HG03378 (cell line): ENCODE results near the gene PTPN2.
A peak's percentile ranks its signal among the peaks of the same experiment; 100 is the strongest.

Experiments used
- ATAC-seq: cut with Tn5 transposase; IDR thresholded peaks from one replicate; pipeline ENCODE4 v1.9.1; 2021; ENCODE audit warnings: mild to moderate bottlenecking, moderate library complexity; ENCODE audit not compliant: unreplicated experiment

The PTPN2 gene

GRCh38 chr18:12828116-12829051, 55.7 kb downstream of the PTPN2 start:
- ATAC-seq: no peak

DNA sequence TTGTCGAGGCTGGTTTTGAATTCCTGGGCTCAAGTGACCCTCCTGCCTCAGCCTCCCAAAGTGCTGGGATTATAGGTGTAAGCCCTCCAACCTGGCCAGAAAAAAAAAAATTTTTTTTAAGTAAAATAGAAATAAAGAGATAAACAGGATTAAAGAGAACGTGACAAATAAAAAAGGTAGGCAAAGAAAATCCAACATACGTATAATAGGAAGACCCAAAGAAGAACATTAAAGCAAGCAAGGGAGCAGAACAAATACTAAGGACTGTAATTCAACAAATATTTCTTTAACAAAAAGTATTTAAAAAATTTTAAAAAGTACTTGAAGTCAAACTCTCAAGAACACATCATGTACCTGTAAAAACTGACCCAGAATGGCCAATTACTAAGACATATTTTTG, 56.4 kb downstream of the PTPN2 start:
- ATAC-seq: no peak

GRCh38 chr18:12825230-12825629, 58.8 kb downstream of the PTPN2 start:
- no peak for ATAC-seq

GRCh38 chr18:12823892-12824291, 60.1 kb downstream of the PTPN2 start:
- ATAC-seq: no peak

DNA sequence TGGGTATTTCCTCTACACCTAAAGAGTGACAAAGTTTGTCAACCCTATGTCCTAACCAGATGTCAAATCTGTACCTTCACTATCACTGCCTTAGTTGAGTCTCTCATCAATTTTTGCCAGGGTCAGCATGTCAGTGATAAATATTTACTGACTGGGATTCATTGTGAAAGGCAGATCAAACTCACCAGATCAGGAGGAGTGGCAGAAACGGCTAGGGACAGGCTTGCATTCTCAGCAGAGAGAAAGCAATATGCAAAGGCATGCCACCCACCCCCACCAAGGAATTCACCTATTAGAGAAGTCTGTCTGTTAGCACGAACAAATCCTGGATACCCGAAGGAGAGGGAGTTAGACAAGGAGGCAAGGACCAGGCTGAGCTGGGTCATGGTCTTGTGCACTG, 62.6 kb downstream of the PTPN2 start:
- no peak for ATAC-seq

DNA sequence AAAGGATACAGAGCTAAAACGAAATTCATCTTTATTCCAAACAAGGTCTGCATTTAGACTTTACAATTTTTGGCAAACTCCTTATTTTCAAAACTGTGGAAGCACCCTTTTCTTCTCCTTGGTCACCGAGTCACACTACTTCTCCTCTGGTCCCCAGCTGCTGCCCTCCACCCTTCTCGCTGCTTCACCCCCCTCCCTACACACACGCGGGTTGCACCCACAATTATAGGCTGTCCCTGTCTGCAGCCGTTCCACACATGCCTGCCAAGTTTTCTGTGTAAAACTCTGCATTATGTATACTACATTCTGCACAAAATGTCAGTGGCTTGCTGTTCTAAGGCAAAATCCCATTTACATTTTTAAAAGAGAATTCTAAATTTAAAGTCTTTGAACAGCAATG, 63.5 kb downstream of the PTPN2 start:
- no peak for ATAC-seq

DNA sequence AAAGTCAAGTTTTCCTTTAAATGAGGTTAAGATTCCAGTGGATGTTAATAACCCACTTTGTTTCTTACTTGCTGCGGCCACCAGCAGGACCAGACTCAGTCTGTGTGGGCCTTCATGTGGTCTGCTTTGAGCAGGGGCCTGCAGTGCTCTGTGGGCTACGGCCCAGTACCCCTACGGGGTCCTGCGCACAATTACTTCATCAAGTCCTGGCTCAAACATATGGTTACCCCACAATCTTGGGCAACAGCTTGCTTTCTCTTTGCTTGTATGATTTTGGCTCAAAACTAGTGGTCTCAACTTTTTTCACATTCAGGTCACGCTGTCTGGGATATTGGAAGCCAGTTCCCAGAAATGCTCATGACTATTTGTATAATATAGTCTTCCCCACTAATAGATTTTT, 64.2 kb downstream of the PTPN2 start:
- no peak for ATAC-seq

DNA sequence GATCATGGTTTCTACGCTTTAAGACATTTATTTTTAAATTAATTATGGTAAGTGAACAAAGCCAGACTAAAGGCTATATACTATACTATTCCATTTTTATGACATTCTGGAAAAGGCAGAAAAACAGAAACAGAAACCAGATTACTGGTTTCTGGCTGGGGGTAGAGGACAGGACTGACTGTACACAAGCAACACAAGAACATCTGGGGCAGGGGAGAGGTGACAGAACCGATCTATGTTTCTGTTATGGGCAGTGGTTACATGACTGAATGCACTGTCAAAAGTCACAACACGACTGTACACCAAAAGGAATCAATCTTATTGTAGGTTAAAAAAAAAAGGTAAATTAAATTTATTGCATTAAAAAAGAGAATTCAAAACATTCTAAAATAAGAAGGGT, 64.7 kb downstream of the PTPN2 start:
- ATAC-seq: peak; percentile 87

- ATAC-seq: no peak
Observed at GRCh38 chr18:12818243-12818642, 65.8 kb downstream of the PTPN2 start.

DNA sequence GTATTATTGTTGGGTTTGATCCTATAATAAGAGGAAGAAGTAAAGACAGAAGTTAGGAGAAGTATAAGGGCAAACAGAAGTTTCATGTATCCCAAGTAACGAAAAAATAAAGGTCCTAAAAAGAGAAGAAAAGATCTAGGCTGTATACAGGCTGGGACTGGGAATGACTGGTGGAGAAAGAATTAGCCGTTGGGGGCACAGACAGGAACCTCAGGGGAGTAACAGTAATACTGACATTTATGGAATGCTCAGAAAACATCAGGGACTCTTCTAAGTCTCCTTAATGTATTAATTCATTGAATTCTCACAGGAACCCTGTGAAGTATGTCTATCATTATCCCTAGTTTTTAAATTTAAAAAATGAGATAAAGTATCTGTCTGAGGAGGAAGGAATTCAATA, 67.6 kb downstream of the PTPN2 start:
- ATAC-seq: no peak

DNA sequence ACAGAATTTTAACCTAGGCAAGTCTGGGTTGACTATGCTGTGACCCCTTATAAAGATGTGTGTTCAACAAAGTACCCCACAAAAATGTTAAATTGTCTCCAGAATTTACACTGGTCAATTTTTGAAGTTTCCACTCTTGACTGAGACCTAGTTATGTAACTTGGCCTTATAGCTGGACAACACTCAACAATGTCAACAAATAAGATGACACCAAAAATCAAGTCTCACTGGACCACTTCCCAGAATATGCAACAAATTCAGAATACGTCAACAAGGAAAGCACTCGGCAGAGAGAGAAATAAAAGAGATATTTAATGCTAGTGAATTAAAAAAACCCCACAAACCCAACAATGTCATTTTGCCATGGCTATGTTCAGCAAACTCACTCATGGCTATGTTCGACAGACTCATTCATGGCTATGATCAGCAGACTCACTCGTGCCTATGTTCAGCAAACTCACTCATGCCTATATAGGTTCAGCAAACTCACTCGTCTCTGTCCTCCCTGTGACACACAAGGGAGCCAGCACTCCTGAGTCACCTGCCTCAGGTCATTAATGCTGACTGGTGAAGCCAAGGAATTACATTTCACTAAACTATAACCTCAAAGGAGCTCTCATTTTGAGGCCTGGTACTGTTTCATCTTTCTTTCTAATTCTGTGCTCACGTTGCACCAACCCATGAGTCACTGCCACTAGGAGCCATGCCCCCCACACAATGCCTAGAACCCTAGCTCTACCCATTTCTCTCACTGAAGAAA, 72.7 kb downstream of the PTPN2 start:
- ATAC-seq: no peak

DNA sequence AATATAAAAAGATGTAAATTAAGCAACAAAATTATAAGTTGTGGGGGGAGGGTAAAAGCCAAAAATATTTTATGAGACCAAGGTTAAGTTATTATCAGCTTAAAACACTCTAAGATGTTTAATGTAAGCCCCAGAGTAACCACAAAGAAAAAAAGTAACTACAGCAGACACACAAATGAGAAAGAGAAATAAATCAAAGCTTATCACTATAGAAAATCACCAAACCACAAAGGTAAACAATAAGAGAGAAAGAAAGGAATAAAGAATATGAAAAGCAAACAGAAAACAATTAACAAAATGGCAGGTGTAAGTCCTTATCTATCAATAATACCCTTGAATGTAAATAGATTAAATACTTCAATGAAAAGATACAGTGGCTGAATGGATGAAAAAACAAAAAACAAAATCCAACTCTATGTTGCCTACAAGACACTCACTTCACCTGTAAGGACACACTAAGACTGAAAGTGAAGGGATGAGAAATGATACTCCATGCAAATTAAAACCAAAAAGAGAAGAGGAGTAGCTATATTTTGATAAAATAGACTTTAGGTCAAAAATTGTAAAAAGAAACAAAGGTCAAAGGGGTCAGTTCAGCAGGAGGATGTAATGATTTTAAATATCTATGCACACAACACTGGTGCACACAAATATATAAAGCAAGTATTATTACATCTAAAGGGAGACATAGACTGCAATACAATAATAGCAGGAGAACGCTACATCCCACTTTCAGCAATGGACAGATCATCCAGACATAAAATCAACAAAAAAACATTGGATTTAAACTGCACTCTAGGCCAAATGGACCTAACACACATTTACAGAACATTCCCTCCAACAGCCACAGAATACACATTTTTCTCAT, 80.7 kb downstream of the PTPN2 start:
- peak; percentile 72 for ATAC-seq

DNA sequence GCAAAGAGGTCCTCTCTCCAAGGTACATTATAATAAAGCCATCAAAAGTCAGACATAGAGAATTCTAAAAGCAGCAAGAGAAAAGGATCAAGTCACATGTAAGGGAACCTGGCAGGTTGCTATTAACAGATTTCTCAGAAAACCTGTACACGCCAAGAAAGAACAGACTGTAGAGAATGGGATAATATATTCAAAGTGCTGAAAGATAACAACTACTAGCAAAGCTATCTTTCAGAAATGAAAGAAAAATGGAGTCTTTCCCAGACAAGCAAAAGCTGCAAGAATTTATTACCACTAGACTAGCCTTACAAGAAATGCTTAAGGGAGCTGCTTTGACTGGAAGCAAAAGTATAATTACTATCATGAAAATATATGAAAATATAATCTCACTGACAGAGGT, 81.5 kb downstream of the PTPN2 start:
- no peak for ATAC-seq

DNA sequence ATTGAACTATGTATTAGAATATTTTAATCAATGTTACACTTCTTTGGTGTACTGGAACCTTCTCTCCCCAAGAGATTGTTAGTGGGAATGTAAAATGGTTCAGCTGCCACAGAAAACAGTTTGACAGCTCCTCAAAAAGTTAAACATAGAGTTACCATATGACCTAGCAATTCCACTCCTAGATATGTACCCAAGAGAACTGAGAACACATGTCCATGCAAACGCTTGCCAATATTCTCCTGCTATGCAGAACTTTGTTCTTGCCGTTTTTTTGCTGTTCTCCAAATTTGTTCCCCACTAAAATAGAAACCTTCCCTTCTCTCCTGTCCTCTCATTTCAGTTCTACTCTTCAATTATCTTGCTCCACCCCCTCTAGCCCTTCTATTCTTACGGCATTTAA, 87.6 kb downstream of the PTPN2 start:
- ATAC-seq: no peak

DNA sequence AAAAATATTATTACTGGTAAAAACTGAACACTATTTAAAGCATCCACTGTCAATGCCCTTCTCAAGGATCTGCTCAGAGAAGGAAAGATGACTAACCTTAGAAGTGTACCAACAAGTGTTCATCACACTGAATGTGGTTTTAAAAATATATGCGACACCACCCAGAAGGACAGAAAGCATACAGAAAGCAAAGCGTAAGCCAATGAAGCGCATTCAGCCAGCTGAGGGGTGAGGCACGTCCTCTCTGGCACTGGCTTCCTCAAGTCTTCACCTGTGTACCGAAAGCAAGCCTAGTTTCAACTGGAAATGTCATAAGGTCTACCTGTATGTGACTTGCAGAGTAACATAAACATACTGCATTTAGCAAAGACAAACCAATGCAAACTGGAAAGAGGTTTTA, 92.4 kb downstream of the PTPN2 start:
- no peak for ATAC-seq

DNA sequence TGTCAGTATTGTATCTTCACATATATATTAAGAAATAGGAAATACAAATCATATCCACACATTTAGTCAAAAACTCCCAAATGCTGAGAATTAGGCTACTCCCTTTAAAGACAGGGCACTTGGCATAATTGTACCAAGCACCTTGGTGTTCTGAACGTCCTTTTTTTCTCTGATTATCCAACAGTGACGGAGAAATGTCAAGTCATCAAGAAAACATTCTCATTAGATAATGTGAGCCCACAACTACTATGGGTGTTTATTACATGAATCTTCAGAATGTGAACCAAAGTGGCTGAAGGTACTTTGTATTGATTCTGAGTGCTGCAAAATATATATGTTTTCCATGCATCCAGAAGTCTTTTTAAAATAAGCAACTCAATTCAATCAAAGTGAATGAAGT, 97.4 kb downstream of the PTPN2 start:
- ATAC-seq: no peak

GRCh38 chr18:12783524-12783923, 100.5 kb downstream of the PTPN2 start:
- no peak for ATAC-seq

- no peak for ATAC-seq
Observed at GRCh38 chr18:12782521-12782920, 101.5 kb downstream of the PTPN2 start.

GRCh38 chr18:12779456-12779855, 104.6 kb downstream of the PTPN2 start:
- ATAC-seq: no peak

- no peak for ATAC-seq
Observed at GRCh38 chr18:12779043-12779442, 105.0 kb downstream of the PTPN2 start.

DNA sequence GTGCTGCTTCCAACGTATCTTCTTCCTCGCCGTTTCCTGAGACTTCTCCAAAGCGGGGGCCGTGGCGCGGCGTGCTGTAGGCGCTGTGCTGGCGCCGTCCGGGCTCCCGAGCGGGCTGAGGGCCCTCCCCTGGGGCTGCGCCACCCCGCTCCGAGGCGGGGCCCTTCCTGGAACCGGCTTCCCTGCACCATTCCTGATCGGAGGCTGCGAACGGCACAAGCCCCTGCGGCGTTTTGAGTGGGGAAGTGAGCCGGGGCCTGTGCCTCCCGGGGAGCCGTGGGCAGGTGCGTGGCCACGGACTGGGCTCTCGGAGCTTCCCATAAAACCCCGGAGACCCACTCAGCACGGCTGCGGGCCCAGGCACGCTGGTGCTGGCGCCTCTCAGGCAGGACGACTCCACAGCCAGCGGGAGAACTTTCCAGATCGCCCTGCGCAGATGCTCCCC, 106.5 kb downstream of the PTPN2 start:
- ATAC-seq: no peak
